HFFc6 (cell line): ENCODE data around the gene TSFM. TPM values are rescaled to one million over a fixed set of nuclear protein-coding genes. Genes with fewer than 3 reads are reported as not detected.
A peak's percentile ranks its signal among the peaks of the same experiment; 100 is the strongest.

Experiments
- DNase-seq: peaks from one replicate; pipeline ENCODE4 v3.0.0-alpha.2; 2018
- H3K27ac Mint-ChIP-seq: 2 replicates; pipeline ENCODE4 v1.8.0; 2020; ENCODE audit warnings: mild to moderate bottlenecking, mixed read lengths
- H3K27me3 Mint-ChIP-seq: 2 replicates; pipeline ENCODE4 v1.8.0; 2021; ENCODE audit warnings: mild to moderate bottlenecking, moderate library complexity, mixed read lengths; ENCODE audit not compliant: insufficient read depth
- H3K36me3 Mint-ChIP-seq: 2 replicates; pipeline ENCODE4 v1.8.0; 2021; ENCODE audit warnings: low read depth, mixed read lengths
- H3K4me1 Mint-ChIP-seq: 2 replicates; pipeline ENCODE4 v1.8.0; 2020; ENCODE audit warnings: low read depth, mixed read lengths
- H3K4me3 Mint-ChIP-seq: 2 replicates; pipeline ENCODE4 v1.8.0; 2020; ENCODE audit warnings: mild to moderate bottlenecking, moderate library complexity, mixed read lengths
- H3K9me3 Mint-ChIP-seq: 2 replicates; pipeline ENCODE4 v1.8.0; 2020; ENCODE audit warnings: mild to moderate bottlenecking, mixed read lengths
- total RNA-seq, 6 experiments: library from RNA; stranded (reverse); fragmentation: NEBNext Ultra II Directional; extraction: Animal tissue kit (Norgen Biotek cat#: 25700); gene quantifications; 2 replicates in 1 of 6; 3 replicates in 5 of 6; pipeline ENCODE4 v1.2.3, GENCODE V29; 2021
- TF ChIP-seq, protein P1 (sequence below): fragments of 200-600 bp; sonication (generic); IDR thresholded peaks from 2 replicates; pipeline ENCODE4 v1.5.0; 2021; ENCODE audit warnings: antibody characterized with exemption, mild to moderate bottlenecking

TSFM gene
- total RNA-seq, 6 experiments from 2014 or later, result 28.6 to 36.8 (median 33.7) TPM

DNA sequence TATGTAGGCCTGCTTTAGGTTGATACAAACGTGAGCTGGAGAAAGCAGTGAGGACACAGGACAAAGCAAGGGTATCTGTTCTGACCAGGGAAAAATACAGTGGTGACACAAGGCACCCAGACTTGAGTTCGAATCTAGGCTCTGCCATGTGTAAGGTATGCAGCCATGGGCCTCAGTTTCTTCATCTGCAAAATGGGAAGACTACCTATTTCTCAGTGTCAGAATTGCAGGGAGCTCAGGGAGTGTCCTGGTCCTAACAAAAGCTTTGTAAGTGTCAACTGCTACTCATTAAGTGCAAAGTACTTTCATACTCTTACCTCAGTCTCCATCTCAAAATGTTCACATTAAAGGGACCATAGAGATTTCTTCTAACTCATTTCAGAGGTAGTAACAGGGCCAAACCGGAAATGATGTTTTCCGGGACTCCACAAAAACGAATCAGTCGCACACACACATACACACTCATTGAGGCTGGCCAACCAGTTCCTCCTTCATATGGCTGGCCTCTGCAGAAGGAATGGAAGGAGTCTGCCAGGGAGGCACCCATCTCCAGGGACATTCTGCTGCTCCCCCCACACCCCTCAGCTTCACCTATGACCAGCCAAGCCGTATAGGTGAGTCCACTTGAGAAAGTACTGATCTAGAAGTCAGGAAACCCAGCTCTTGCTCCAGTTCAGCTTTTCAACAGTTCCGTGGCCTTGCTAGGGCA is 56.2 kb downstream of the TSFM start:
- H3K9me3 Mint-ChIP-seq, result no peaks in the 10 kb centered on the region
- H3K4me3 Mint-ChIP-seq, result peak overlapping the region; percentile 76; the same call in 1 of the 2 replicates
- peaks cover 5% of the 10 kb centered on the region; the same call in 1 of the 2 replicates for H3K36me3 Mint-ChIP-seq
- peaks cover 94% of the 10 kb centered on the region for H3K4me1 Mint-ChIP-seq
- H3K27me3 Mint-ChIP-seq, result no peaks in the 10 kb centered on the region
- H3K27ac Mint-ChIP-seq, result peak overlapping the region; percentile 77
- TF ChIP-seq, protein P1, sequence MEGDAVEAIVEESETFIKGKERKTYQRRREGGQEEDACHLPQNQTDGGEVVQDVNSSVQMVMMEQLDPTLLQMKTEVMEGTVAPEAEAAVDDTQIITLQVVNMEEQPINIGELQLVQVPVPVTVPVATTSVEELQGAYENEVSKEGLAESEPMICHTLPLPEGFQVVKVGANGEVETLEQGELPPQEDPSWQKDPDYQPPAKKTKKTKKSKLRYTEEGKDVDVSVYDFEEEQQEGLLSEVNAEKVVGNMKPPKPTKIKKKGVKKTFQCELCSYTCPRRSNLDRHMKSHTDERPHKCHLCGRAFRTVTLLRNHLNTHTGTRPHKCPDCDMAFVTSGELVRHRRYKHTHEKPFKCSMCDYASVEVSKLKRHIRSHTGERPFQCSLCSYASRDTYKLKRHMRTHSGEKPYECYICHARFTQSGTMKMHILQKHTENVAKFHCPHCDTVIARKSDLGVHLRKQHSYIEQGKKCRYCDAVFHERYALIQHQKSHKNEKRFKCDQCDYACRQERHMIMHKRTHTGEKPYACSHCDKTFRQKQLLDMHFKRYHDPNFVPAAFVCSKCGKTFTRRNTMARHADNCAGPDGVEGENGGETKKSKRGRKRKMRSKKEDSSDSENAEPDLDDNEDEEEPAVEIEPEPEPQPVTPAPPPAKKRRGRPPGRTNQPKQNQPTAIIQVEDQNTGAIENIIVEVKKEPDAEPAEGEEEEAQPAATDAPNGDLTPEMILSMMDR, result no peak
- DNase-seq, result no peak

DNA sequence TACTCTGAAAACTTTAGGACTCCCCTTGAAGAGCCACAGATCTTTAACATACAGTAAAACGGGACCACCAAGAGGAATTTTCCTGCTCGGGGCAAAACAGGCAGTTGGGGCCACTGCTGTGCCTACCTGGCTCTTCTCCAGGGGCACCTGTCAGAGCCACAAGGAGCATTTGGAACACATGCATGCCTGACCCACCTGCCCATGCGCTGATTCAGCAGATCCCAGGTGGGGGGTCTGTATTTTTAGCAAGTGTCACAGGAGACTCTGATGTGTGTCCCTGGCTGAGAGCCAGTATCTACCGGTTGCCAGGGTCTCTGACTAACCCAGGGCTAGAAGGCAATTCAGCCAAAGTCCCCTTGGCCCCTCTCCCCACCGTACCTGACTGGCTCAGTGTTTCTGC is 57.4 kb downstream of the TSFM start:
- Mint-ChIP-seq H3K27me3 (no peaks in the 10 kb centered on the region), H3K4me3 (no peak overlapping the region), H3K36me3 (peaks cover 5% of the 10 kb centered on the region; the same call in 1 of the 2 replicates), H3K27ac (peak overlapping the region; percentile 77; the same call in 1 of the 2 replicates), H3K9me3 (no peaks in the 10 kb centered on the region), H3K4me1 (peaks cover 95% of the 10 kb centered on the region)
- DNase-seq, result no peak
- TF ChIP-seq, protein P1, result no peak

DNA sequence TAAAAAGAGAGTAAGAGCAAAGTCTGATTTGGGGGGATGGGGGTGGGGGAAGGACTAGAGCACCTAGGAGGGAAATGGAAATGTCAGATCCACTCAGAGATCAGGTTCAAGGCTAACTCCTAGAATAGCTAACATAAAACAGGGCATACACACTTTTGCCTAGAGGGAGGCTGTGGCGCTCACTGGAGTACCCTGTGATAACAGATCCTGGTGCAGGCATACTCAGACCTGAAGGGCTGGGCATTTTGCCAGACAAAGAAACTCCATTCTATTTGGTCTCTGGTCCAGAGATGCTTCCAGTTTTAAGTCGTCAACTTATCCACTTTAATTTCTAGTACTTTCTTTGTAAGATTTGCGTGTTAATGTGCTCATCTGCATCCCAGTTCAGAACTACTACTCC is 58.1 kb downstream of the TSFM start:
- peaks cover 5% of the 10 kb centered on the region; the same call in 1 of the 2 replicates for H3K36me3 Mint-ChIP-seq
- H3K4me3 Mint-ChIP-seq, result peak overlapping the region; percentile 32; the same call in 1 of the 2 replicates
- no peak for DNase-seq
- H3K27ac Mint-ChIP-seq, result peak overlapping the region; percentile 27
- TF ChIP-seq, protein P1, result no peak
- peaks cover 90% of the 10 kb centered on the region for H3K4me1 Mint-ChIP-seq
- no peaks in the 10 kb centered on the region for H3K27me3 Mint-ChIP-seq
- H3K9me3 Mint-ChIP-seq, result no peaks in the 10 kb centered on the region

DNA sequence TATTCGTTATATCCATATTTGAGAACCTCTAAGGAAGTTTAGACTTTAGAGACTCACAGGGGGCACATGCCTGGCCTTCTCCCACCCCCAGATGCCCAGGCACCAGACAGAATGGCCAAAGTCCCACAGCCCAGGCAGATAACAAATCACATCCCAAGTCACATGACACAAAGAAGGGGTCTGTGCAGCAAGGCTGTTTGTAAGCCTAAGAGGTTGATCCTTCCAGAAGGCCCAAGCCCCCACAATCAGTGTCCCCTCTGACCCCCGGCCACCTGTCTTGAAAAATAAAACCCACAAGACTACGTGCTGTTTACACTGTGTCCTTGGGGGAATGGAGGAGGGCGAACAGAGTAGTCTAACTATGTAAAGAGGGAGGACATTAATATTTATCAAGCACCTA is 58.9 kb downstream of the TSFM start:
- Mint-ChIP-seq H3K9me3 (no peaks in the 10 kb centered on the region), H3K27ac (peak overlapping the region; percentile 27; the same call in 1 of the 2 replicates), H3K4me1 (peaks cover 82% of the 10 kb centered on the region), H3K4me3 (peak overlapping the region; percentile 32), H3K27me3 (no peaks in the 10 kb centered on the region), H3K36me3 (peaks cover 5% of the 10 kb centered on the region; the same call in 1 of the 2 replicates)
- TF ChIP-seq, protein P1, result no peak
- no peak for DNase-seq

DNA sequence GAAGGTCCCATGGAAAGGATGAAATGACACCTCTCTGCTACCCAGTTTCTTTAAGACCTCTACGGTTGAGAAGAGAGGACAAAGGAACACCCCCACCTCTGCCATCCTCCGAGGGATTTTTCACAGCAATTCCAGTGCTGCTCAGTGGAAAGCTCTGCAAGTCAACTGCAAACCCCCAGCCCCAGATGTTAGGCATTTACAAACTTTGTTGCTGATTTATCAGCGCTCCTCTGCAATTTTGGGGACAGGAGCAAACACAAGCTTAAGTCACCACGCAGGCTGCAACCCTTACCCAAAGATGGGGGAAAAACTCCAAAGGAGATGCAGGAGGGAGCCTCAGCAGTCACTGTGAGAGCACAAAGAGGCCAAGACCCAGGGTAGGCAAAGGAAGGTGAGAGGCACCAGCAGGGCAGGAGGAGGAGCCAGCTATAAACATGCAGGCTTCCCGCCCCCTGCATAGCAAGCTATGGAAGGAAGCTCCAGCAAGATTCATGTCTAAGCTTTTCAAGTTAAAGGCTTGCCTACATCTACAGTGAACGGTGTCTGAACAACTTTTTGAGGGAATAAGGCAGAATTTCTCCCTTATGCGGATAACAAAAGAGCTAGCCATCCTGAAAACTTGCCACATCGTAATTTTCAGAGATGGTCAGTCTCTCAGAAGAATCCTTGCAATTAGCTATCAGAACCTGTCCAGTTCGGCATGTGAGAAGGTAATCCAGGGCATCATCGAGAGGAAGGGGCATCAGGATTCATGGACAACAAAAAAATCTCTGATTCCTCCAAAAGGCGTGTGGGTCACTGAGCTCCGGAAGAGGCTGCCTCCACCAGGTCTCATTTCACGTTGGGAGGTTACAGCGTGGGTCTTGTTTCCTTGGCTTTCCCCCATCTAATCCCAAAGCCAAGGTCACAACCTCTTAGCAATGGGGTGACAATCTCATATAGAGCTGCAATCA is 60.0 kb downstream of the TSFM start:
- peak; percentile 17 for DNase-seq

More for the DNA sequence above, 60.0 kb downstream of the TSFM start:
- H3K27me3 Mint-ChIP-seq, result peaks cover 2% of the 10 kb centered on the region; the same call in 1 of the 2 replicates
- TF ChIP-seq, protein P1, result no peak
- peaks cover 5% of the 10 kb centered on the region; the same call in 1 of the 2 replicates for H3K36me3 Mint-ChIP-seq
- peak overlapping the region; percentile 91 for H3K27ac Mint-ChIP-seq
- peaks cover 76% of the 10 kb centered on the region for H3K4me1 Mint-ChIP-seq
- H3K9me3 Mint-ChIP-seq, result no peaks in the 10 kb centered on the region
- H3K4me3 Mint-ChIP-seq, result peak overlapping the region; percentile 91
